Psoas muscle (tissue), 8 donors: Measurements from ENCODE around the gene MOK. TPM values are rescaled to one million over a fixed set of nuclear protein-coding genes. Genes with fewer than 3 reads are reported as not detected.

Source experiments
- ATAC-seq, 4 donors: fragments of 200-7000 bp; cut with Tn5 transposase; one replicate each; pipeline ENCODE4 v1.9.1; 2020; ENCODE audit warnings: moderate library complexity in 3 of 4, mild to moderate bottlenecking in 2 of 4
- DNase-seq, 2 donors: peaks; one replicate each; pipeline ENCODE4 v3.0.0-alpha.2; 2020
- H3K27ac ChIP-seq: fragments of 200-600 bp; one replicate; pipeline ENCODE4 v1.8.0; 2022
- H3K27me3 ChIP-seq, 3 donors: fragments of 200-600 bp in 1 of 3; one replicate each; pipeline versions ENCODE4 v1.6.1 to v1.8.0; 2013 to 2022; ENCODE audit warnings: low read length in 2 of 3, mild to moderate bottlenecking in 2 of 3, moderate library complexity in 1 of 3; ENCODE audit not compliant: insufficient read depth in 3 of 3
- H3K36me3 ChIP-seq, 2 donors: fragments of 200-600 bp in 1 of 2; one replicate each; pipeline versions ENCODE4 v1.6.1 to v1.8.0; 2013 to 2022; ENCODE audit warnings: low read depth in 1 of 2, mild to moderate bottlenecking in 1 of 2, moderate library complexity in 1 of 2; ENCODE audit not compliant: insufficient read depth in 1 of 2
- H3K4me1 ChIP-seq: fragments of 200-600 bp; one replicate; pipeline ENCODE4 v1.8.0; 2022
- H3K4me3 ChIP-seq: fragments of 200-600 bp; one replicate; pipeline ENCODE4 v1.8.0; 2022; ENCODE audit warnings: mild to moderate bottlenecking
- H3K9me3 ChIP-seq: fragments of 200-600 bp; one replicate; pipeline ENCODE4 v1.8.0; 2022
- WGBS, 3 donors: extraction: QIAGEN DNeasy Blood & Tissue Kit; methylation state at CpG; one replicate each; pipeline versions ENCODE4 v1.1.6 to v1.1.7; 2013; 5-methylcytosine and 5-hydroxymethylcytosine counted together
- intact Hi-C, 2 donors: fragments of 100-400 bp; cut with DNase I; formaldehyde crosslinking; loops; one replicate each; pipeline versions ENCODE4 v1.11.0 to v1.14.2; 2022
- polyA plus RNA-seq, 3 donors: library from polyadenylated mRNA; stranded (reverse); fragments of 200-250 nt; gene quantifications; one replicate each; pipeline ENCODE4 v1.2.3, GENCODE V29; 2013
- total RNA-seq, 4 donors: library from RNA; stranded (reverse); fragmentation: NEBNext Ultra II Directional in 2 of 4; extraction: Animal tissue kit (Norgen Biotek cat#: 25700) in 2 of 4; gene quantifications; one replicate each; pipeline versions ENCODE4 v1.2.1 to v1.2.4, GENCODE V29; 2021 to 2023
- TF ChIP-seq, protein P1 (sequence below): fragments of 200-600 bp; IDR thresholded peaks from one replicate; pipeline ENCODE4 v1.8.0; 2022; ENCODE audit warnings: antibody characterized with exemption
- donor health status: healthy with polysubstance abuse.
- donor health status: DM: no; HTN: no; CAD: no; lungs with moderate emphysema.
- donor health status: Bipolar disorder and iron deficiency.
- donor health status: healthy.
- donor health status: DM: yes; HTN: yes; CAD: no.
- donor health status: DM: no; HTN: no; CAD: no.
- donor health status: DM: no; HTN: no; CAD: no.
- donor health status: DM: yes; HTN: yes; CAD: no.

MOK gene
- total and polyA plus RNA-seq, 7 donors = 1.8 to 11.1 (median 3.4) TPM

GRCh38 chr14:102344084-102344483 lies 39.1 kb upstream of the MOK start:
- DNase-seq = no peak
- Histone ChIP-seq H3K4me3 (no peak overlapping the region), H3K9me3 (no peaks in the 10 kb centered on the region), H3K27ac (no peak overlapping the region), H3K4me1 (no peaks in the 10 kb centered on the region), H3K36me3 (peaks cover 7 to 100% of the 10 kb centered on the region in 2 donors), H3K27me3 (no peaks in the 10 kb centered on the region)
- ATAC-seq = no peak
- intact Hi-C loops = no loop called here
- WGBS, 3 donors = 86 to 92% (median 90%) methylated on average over 7 of the region's 7 CpGs
- TF ChIP-seq, protein P1, sequence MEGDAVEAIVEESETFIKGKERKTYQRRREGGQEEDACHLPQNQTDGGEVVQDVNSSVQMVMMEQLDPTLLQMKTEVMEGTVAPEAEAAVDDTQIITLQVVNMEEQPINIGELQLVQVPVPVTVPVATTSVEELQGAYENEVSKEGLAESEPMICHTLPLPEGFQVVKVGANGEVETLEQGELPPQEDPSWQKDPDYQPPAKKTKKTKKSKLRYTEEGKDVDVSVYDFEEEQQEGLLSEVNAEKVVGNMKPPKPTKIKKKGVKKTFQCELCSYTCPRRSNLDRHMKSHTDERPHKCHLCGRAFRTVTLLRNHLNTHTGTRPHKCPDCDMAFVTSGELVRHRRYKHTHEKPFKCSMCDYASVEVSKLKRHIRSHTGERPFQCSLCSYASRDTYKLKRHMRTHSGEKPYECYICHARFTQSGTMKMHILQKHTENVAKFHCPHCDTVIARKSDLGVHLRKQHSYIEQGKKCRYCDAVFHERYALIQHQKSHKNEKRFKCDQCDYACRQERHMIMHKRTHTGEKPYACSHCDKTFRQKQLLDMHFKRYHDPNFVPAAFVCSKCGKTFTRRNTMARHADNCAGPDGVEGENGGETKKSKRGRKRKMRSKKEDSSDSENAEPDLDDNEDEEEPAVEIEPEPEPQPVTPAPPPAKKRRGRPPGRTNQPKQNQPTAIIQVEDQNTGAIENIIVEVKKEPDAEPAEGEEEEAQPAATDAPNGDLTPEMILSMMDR = no peak

GRCh38 chr14:102342238-102342637 lies 37.3 kb upstream of the MOK start:
- ATAC-seq (no peak), DNase-seq (no peak)
- 82 to 83% (median 83%) methylated on average over 5 of the region's 5 CpGs for WGBS, 3 donors
- Histone ChIP-seq H3K36me3 (peaks cover 2 to 100% of the 10 kb centered on the region in 2 donors), H3K4me3 (no peak overlapping the region), H3K27ac (no peak overlapping the region), H3K9me3 (no peaks in the 10 kb centered on the region), H3K4me1 (no peaks in the 10 kb centered on the region), H3K27me3 (no peaks in the 10 kb centered on the region)
- intact Hi-C loops = no loop called here
- TF ChIP-seq, protein P1 = no peak

DNA sequence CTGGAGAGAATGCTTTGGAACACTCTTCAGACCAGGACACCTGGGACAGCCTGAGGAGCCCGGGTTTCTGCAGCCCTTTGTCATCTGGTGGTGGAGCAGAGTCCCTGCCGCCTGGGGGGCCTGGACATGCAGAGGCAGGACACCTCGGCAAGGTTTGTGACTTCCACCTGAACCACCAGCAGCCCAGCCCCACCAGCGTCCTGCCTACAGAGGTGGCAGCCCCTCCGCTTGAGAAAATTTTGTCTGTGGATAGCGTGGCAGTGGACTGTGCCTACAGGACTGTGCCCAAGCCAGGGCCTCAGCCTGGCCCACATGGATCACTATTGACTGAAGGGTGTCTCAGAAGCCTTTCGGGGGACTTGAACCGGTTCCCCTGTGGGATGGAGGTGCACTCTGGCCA lies 36.6 kb upstream of the MOK start:
- H3K27me3 ChIP-seq = no peaks in the 10 kb centered on the region
- H3K4me1 ChIP-seq = no peaks in the 10 kb centered on the region
- H3K36me3 ChIP-seq = peaks cover 0 to 100% of the 10 kb centered on the region in 2 donors
- H3K4me3 ChIP-seq = no peak overlapping the region
- H3K27ac ChIP-seq = no peak overlapping the region
- 90 to 93% (median 92%) methylated on average over 8 of the region's 8 CpGs for WGBS, 3 donors
- DNase-seq (no peak), ATAC-seq (peak in 1 of 4 donors; percentile 28)
- TF ChIP-seq, protein P1 = no peak
- no peaks in the 10 kb centered on the region for H3K9me3 ChIP-seq
- intact Hi-C loops = no loop called here

GRCh38 chr14:102338724-102339123 lies 33.8 kb upstream of the MOK start:
- Histone ChIP-seq H3K4me1 (no peaks in the 10 kb centered on the region), H3K4me3 (no peak overlapping the region), H3K9me3 (no peaks in the 10 kb centered on the region), H3K27me3 (no peaks in the 10 kb centered on the region), H3K27ac (no peak overlapping the region), H3K36me3 (peaks cover 0 to 100% of the 10 kb centered on the region in 2 donors)
- 82 to 92% (median 87%) methylated on average over 9 of the region's 9 CpGs for WGBS, 3 donors
- intact Hi-C loops = no loop called here
- DNase-seq (no peak), ATAC-seq (no peak)
- TF ChIP-seq, protein P1 = no peak

DNA sequence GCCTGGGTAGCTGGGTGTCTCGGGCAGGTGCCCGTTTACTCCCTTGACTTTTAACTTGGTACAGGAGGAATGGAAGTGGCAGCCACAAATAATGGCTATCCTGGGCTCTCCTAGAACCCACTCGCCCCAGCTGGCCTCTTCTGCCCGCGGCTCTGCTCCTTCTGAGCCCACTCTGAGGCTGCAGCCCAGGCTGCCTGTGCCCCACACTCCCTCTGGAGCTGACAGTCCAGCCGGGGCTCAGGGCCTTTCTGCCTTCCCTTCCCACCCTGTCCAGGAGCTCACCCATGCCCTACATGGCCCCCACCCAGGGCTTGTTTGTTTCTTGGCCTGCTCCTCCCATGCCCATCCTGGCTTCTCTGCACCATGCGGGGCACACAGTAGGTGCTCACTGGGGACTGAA lies 30.2 kb upstream of the MOK start:
- 93 to 95% (median 94%) methylated on average over 7 of the region's 7 CpGs for WGBS, 3 donors
- H3K4me1 ChIP-seq = no peaks in the 10 kb centered on the region
- no peak for DNase-seq
- no peak for ATAC-seq
- TF ChIP-seq, protein P1 = no peak
- no peak overlapping the region for H3K4me3 ChIP-seq
- H3K36me3 ChIP-seq = peaks cover 0 to 89% of the 10 kb centered on the region in 2 donors
- intact Hi-C loops = no loop called here
- H3K9me3 ChIP-seq = no peaks in the 10 kb centered on the region
- no peaks in the 10 kb centered on the region for H3K27me3 ChIP-seq
- H3K27ac ChIP-seq = no peak overlapping the region
